GM12878 (cell line): ENCODE measurements around the gene SETD7. TPM values are rescaled to one million over a fixed set of nuclear protein-coding genes. Genes with fewer than 3 reads are reported as not detected.
"Not testable (repeated sequence)": the region's sequence is repeated elsewhere in the genome, so short reads cannot be mapped to it uniquely, and the experiment has no call there.

Experiments
- ATAC-seq: fragments of 200-7000 bp; cut with Tn5 transposase; 3 replicates; pipeline ENCODE4 v1.9.1; 2020; ENCODE audit warnings: mild to moderate bottlenecking, moderate library complexity
- BruUV-seq: library from RNA; stranded (reverse); fragments of 400-500 nt; replicated peaks from 2 replicates; lab custom pipeline; 2021; lab: Mats Ljungman, UMichigan
- CTCF ChIA-PET: fragments of 300-600 bp; sonication (Branson Sonifier 250); formaldehyde crosslinking; extraction: SDS; loops from one replicate; lab custom pipeline; 2021; ENCODE audit warnings: inconsistent platforms; lab: Yijun Ruan, JAX
- POLR2A ChIA-PET: fragments of 350-600 bp; formaldehyde crosslinking; extraction: SDS; loops from one replicate; lab custom pipeline; 2021; ENCODE audit warnings: inconsistent platforms; lab: Charles Lee
- RAD21 ChIA-PET: fragments of 300-600 bp; sonication (Branson Sonifier 250); formaldehyde crosslinking; loops from one replicate; lab custom pipeline; 2023; ENCODE audit warnings: antibody characterized with exemption; ENCODE audit not compliant: unreplicated experiment; lab: Charles Lee
- SMC1A ChIA-PET: fragments of 300-600 bp; sonication (Branson Sonifier 250); formaldehyde crosslinking; loops from one replicate; lab custom pipeline; 2023; ENCODE audit not compliant: unreplicated experiment, uncharacterized antibody; lab: Charles Lee
- DNase-seq: peaks from one replicate; pipeline ENCODE4 v3.0.0-alpha.2; 2011; ENCODE audit warnings: low read depth, low spot score
- FAIRE-seq: peaks from 3 replicates; lab custom pipeline; 2011; peaks lifted over from hg19 to GRCh38; lab: Jason Lieb, UNC
- H2AFZ ChIP-seq: 2 replicates; pipeline ENCODE4 v1.6.0; 2011; ENCODE audit warnings: low read depth, low read length, control low read depth; ENCODE audit not compliant: control insufficient read depth
- H3K27ac ChIP-seq: 2 replicates; pipeline ENCODE4 v1.5.1; 2011; ENCODE audit warnings: control low read depth; ENCODE audit not compliant: control insufficient read depth, insufficient read depth
- H3K27me3 ChIP-seq, 2 experiments: replicated peaks in 1 of 2; 2 replicates each; pipeline versions ENCODE4 v1.6.0 to v1.6.1; 2011; ENCODE audit warnings: low read length in 1 of 2; ENCODE audit not compliant: control insufficient read depth in 2 of 2, insufficient read depth in 2 of 2
- H3K36me3 ChIP-seq, 2 experiments: 2 replicates each; pipeline ENCODE4 v1.5.1; 2011; ENCODE audit warnings: low read length in 1 of 2; ENCODE audit not compliant: control insufficient read depth in 2 of 2, insufficient read depth in 2 of 2
- H3K4me1 ChIP-seq: 2 replicates; pipeline ENCODE4 v1.6.1; 2011; ENCODE audit warnings: mild to moderate bottlenecking, low read length, moderate library complexity, mixed read lengths; ENCODE audit not compliant: control insufficient read depth, insufficient read depth
- H3K4me2 ChIP-seq: 2 replicates; pipeline ENCODE4 v1.6.0; 2011; ENCODE audit warnings: control low read depth; ENCODE audit not compliant: control insufficient read depth, insufficient read depth
- H3K4me3 ChIP-seq: fragments of 200-600 bp; sonication (generic); 2 replicates; pipeline ENCODE4 v1.5.1; 2016
- H3K79me2 ChIP-seq: 2 replicates; pipeline ENCODE4 v1.6.0; 2011; ENCODE audit warnings: low read length; ENCODE audit not compliant: control insufficient read depth, insufficient read depth
- H3K9ac ChIP-seq: 2 replicates; pipeline ENCODE4 v1.8.0; 2011; ENCODE audit warnings: low read length, control low read depth, mixed read lengths; ENCODE audit not compliant: control insufficient read depth, insufficient read depth
- H3K9me3 ChIP-seq: replicated peaks from 3 replicates; pipeline ENCODE4 v1.5.1; 2011; ENCODE audit warnings: mild to moderate bottlenecking, low read length; ENCODE audit not compliant: control insufficient read depth, insufficient read depth
- H4K20me1 ChIP-seq: 2 replicates; pipeline ENCODE4 v1.6.0; 2011; ENCODE audit not compliant: control insufficient read depth, insufficient read depth
- JUND ChIP-seq: IDR thresholded peaks from 2 replicates; pipeline ENCODE4 v1.6.1; 2012; ENCODE audit warnings: low read depth, mild to moderate bottlenecking, low read length, improper control_type of control experiment, moderate library complexity
- NFIC ChIP-seq: IDR thresholded peaks from 2 replicates; pipeline ENCODE4 v1.6.1; 2012; ENCODE audit warnings: low read depth, mild to moderate bottlenecking, inconsistent platforms, low read length, moderate library complexity
- WGBS: methylation state at CpG from one replicate; pipeline ENCODE4 v1.1.6; 2016; ENCODE audit warnings: low lambda C conversion rate; ENCODE audit not compliant: insufficient replicate concordance, insufficient coverage; ENCODE audit errors: missing lambda C conversion rate; 5-methylcytosine and 5-hydroxymethylcytosine counted together
- in situ Hi-C: fragments of 300-500 bp; cut with MboI; formaldehyde crosslinking; loops from 9 replicates; pipeline ENCODE4 v1.14.3; 2018; ENCODE audit warnings: mixed read lengths
- intact Hi-C: fragments of 100-400 bp; cut with micrococcal nuclease; formaldehyde crosslinking; loops from one replicate; pipeline ENCODE4 v1.14.2; 2022; ENCODE audit not compliant: unreplicated experiment
- polyA plus RNA-seq, 11 experiments: library from polyadenylated mRNA; depleted of rRNA in 4 of 11; unstranded in 6 of 11; stranded (reverse) in 5 of 11; fragments of >200 nt; fragmentation: Nextera tagmentation in 4 of 11; fragmentation: Illumina TruSeq in 1 of 11; extraction: Ambion mirVana in 4 of 11; extraction: Trizol in 1 of 11; gene quantifications; 1 replicate in 1 of 11; 2 replicates in 10 of 11; pipeline versions ENCODE4 v1.2.1 to v1.2.3, GENCODE V29; 2011 to 2016; ENCODE audit warnings: inconsistent platforms in 2 of 11, missing spikeins in 2 of 11, low read depth in 1 of 11
- total RNA-seq, 4 experiments: library from RNA; depleted of rRNA in 3 of 4; stranded (reverse); fragments of >200 nt in 3 of 4; fragmentation: Illumina TruSeq in 1 of 4; extraction: Trizol in 1 of 4; gene quantifications; 2 replicates each; pipeline versions ENCODE4 v1.2.1 to v1.2.3, GENCODE V29; 2013 to 2021

SETD7 gene
- total and polyA plus RNA-seq, 10 of the 15 experiments (the other 5 are each of a cell fraction or from before 2014, with no cell fraction given), result 0.03 to 0.82 (median 0.44) TPM

DNA sequence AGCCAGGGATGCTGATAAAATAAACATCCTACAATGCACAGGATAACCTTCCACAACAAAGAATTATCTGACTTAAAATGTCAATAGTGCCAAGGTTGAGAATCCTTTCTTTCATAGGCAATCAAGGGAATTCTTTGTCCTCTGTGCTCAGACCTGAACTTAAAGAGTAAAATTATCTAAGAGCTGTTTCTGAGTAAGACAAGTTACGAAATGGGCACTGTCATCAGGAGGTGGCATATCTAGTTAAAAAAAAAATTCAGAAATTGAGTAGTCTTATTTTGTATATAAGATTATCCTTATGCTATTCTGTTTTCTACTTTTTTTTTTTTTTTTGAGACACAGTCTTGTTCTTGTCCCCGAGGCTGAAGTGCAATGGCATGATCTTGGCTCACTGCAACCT is 105.4 kb downstream of the SETD7 start:
- Histone ChIP-seq H4K20me1 (no peaks in the 10 kb centered on the region), H3K79me2 (peaks cover 20% of the 10 kb centered on the region), H3K4me2 (no peak overlapping the region), H3K36me3 (no peaks in the 10 kb centered on the region), H3K9me3 (no peaks in the 10 kb centered on the region), H3K4me1 (peaks cover 7% of the 10 kb centered on the region; the same call in 1 of the 2 replicates), H3K4me3 (no peak overlapping the region), H3K27ac (no peak overlapping the region), H3K9ac (no peak overlapping the region), H2AFZ (no peak overlapping the region), H3K27me3 (no peaks in the 10 kb centered on the region)
- ChIA-PET RAD21 (no interaction called here), SMC1A (interaction anchor here (1.0 to 1.1 kb wide), 2 partner anchors 9 to 154 kb away, joined by 3 read pairs; no protein-coding TSS in a partner anchor), CTCF (no interaction called here), POLR2A (no interaction called here)
- no TSS peak for BruUV-seq
- in situ Hi-C loops, result no loop called here
- WGBS, result 95% methylated on average over 1 of the region's 2 CpGs
- TF ChIP-seq NFIC (no peak), JUND (no peak)
- ATAC-seq, result no peak
- no peak for FAIRE-seq
- DNase-seq, result no peak
- intact Hi-C loops, result loop anchor here (5.0 to 10.0 kb wide), 2 partner anchors 146 to 368 kb away; partner anchors contain the start of genes NAA15 and NDUFC1

DNA sequence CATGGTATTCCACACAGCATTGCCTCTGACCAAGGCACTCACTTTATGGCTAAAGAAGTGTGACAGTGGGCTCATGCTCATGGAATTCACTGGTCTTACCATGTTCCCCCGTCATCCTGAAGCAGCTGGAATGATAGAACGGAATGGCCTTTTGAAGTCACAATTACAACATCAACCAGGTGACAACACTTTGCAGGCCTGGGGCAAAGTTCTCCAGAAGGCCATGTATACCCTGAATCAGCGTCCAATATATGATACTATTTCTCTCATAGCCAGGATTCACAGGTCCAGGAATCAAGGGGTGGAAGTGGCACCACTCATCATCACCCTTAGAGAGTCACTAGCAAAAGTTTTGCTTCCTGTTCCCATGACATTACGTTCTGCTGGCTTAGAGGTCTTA is 108.9 kb downstream of the SETD7 start:
- H3K27me3 ChIP-seq, DNase-seq, H3K4me3 ChIP-seq, H3K36me3 ChIP-seq, POLR2A ChIA-PET, H3K9me3 ChIP-seq, H3K79me2 ChIP-seq, intact Hi-C loops, H4K20me1 ChIP-seq, RAD21 ChIA-PET, H3K27ac ChIP-seq, H3K4me2 ChIP-seq, CTCF ChIA-PET, ATAC-seq, SMC1A ChIA-PET, FAIRE-seq, H2AFZ ChIP-seq, H3K4me1 ChIP-seq, in situ Hi-C loops, BruUV-seq, H3K9ac ChIP-seq: not testable (repeated sequence)
- 94% methylated on average over 4 of the region's 4 CpGs for WGBS

Other genes starting within 250 kb of the SETD7 start
- gene RAB33B, start 102.1 kb downstream of the SETD7 start, total RNA-seq (2014; rRNA removed), result 7.8 and 9.0 TPM in 2 replicates
- 7.5 and 7.8 TPM in 2 replicates for gene RAB33B, start 102.1 kb downstream of the SETD7 start, total RNA-seq (2014; rRNA removed; fragmentation: Illumina TruSeq; extraction: Trizol)
- gene RAB33B, start 102.1 kb downstream of the SETD7 start, total RNA-seq (2021), result 6.0 and 6.1 TPM in 2 replicates
- 8.5 and 12.6 TPM in 2 replicates for gene RAB33B, start 102.1 kb downstream of the SETD7 start, polyA plus RNA-seq (2011; rRNA removed)
- gene RAB33B, start 102.1 kb downstream of the SETD7 start, polyA plus RNA-seq (2014; fragmentation: Illumina TruSeq; extraction: Trizol), result 5.9 and 6.2 TPM in 2 replicates
- 10 to 100 TPM in 1 of 2 experiments, 1 to 10 TPM in 1; 3.2 to 10.7 TPM for gene RAB33B, start 102.1 kb downstream of the SETD7 start, polyA plus RNA-seq (2014; fragmentation: Nextera tagmentation; extraction: Ambion mirVana)
- 4.3 and 5.0 TPM in 2 replicates for gene RAB33B, start 102.1 kb downstream of the SETD7 start, polyA plus RNA-seq (2014; rRNA removed)
- gene RAB33B, start 102.1 kb downstream of the SETD7 start, polyA plus RNA-seq (2016; fragmentation: Nextera tagmentation; extraction: Ambion mirVana), result 1 to 10 TPM; 7.2 to 7.9 TPM
- gene MGST2, start 109.6 kb upstream of the SETD7 start, total RNA-seq (2014; rRNA removed), result 22.3 and 26.5 TPM in 2 replicates
- 21.7 and 23.0 TPM in 2 replicates for gene MGST2, start 109.6 kb upstream of the SETD7 start, total RNA-seq (2014; rRNA removed; fragmentation: Illumina TruSeq; extraction: Trizol)
- gene MGST2, start 109.6 kb upstream of the SETD7 start, total RNA-seq (2021), result 19.0 and 19.8 TPM in 2 replicates
- 38.4 and 42.8 TPM in 2 replicates for gene MGST2, start 109.6 kb upstream of the SETD7 start, polyA plus RNA-seq (2011; rRNA removed)
- gene MGST2, start 109.6 kb upstream of the SETD7 start, polyA plus RNA-seq (2014; fragmentation: Illumina TruSeq; extraction: Trizol), result 36.5 and 56.9 TPM in 2 replicates
- 10 to 100 TPM; 36.0 to 50.1 TPM for gene MGST2, start 109.6 kb upstream of the SETD7 start, polyA plus RNA-seq (2014; fragmentation: Nextera tagmentation; extraction: Ambion mirVana)
- 29.8 and 30.6 TPM in 2 replicates for gene MGST2, start 109.6 kb upstream of the SETD7 start, polyA plus RNA-seq (2014; rRNA removed)
- gene MGST2, start 109.6 kb upstream of the SETD7 start, polyA plus RNA-seq (2016; fragmentation: Nextera tagmentation; extraction: Ambion mirVana), result 10 to 100 TPM; 26.7 to 31.4 TPM